ENCODE measurements around the gene POLD4.
"Not testable (repeated sequence)": the region's sequence is repeated elsewhere in the genome, so short reads cannot be mapped to it uniquely, and the experiment has no call there.

POLD4 gene

GRCh38 chr11:67353317-67354074 is at the start of gene POLD4:
Gene POLD4, minus strand, starts transcription at chr11:67353546. Its CDS starts 147 bp downstream, at chr11:67353399.
- H3K4me3 ChIP-seq (ENCODE audit: low read length), result peak within 1 kb of the TSS; percentile 76
- DNase-seq (ENCODE audit: low read depth), result peak; percentile 96
- TF ChIP-seq CTCF (conservative IDR thresholded peaks at IDR 0.05; ENCODE audit: low read length), result no peak

GRCh38 chr11:67403085-67403484 is 49.7 kb upstream of the POLD4 start:
- not testable (repeated sequence) for DNase-seq (ENCODE audit: low read depth); H3K4me3 ChIP-seq (ENCODE audit: low read length)

GRCh38 chr11:67402192-67402839 is 49.0 kb upstream of the POLD4 start:
- peak overlapping the region; percentile 55 for H3K4me3 ChIP-seq (ENCODE audit: low read length)
- DNase-seq (ENCODE audit: low read depth), result not testable (repeated sequence)

GRCh38 chr11:67401495-67402191 is 48.3 kb upstream of the POLD4 start, which contains the start of gene PPP1CA:
Gene PPP1CA, minus strand, starts transcription at chr11:67401858. Its CDS starts 76 bp downstream, at chr11:67401782.
- DNase-seq (ENCODE audit: low read depth), result peak; percentile 87
- no peak for TF ChIP-seq CTCF (conservative IDR thresholded peaks at IDR 0.05; ENCODE audit: low read length)
- H3K4me3 ChIP-seq (ENCODE audit: low read length), result peak within 1 kb of the TSS; percentile 88

- no peak for TF ChIP-seq CTCF (conservative IDR thresholded peaks at IDR 0.05; ENCODE audit: low read length)
- H3K4me3 ChIP-seq (ENCODE audit: low read length), result peak overlapping the region; percentile 88
- DNase-seq (ENCODE audit: low read depth), result no peak
These were observed 47.7 kb upstream of the POLD4 start for GRCh38 chr11:67400942-67401494.

- no peak for DNase-seq (ENCODE audit: low read depth)
- peak overlapping the region; percentile 88 for H3K4me3 ChIP-seq (ENCODE audit: low read length)
- TF ChIP-seq CTCF (conservative IDR thresholded peaks at IDR 0.05; ENCODE audit: low read length), result no peak
These were observed 47.0 kb upstream of the POLD4 start for GRCh38 chr11:67400251-67400941.

GRCh38 chr11:67398661-67399563 is 45.6 kb upstream of the POLD4 start:
- no peak overlapping the region; the same call in 1 of the 2 replicates for H3K4me3 ChIP-seq (ENCODE audit: low read length)
- no peak for TF ChIP-seq CTCF (conservative IDR thresholded peaks at IDR 0.05; ENCODE audit: low read length)

More at GRCh38 chr11:67398661-67399563, 45.6 kb upstream of the POLD4 start:
- DNase-seq (ENCODE audit: low read depth), result no peak
